DMS114 treated with DMSO at 0.1 percent for 48 hours (cell line): ENCODE measurements around the gene PPP4R1.

ENCODE experiments used
- DNase-seq: peaks from one replicate; lab custom pipeline; 2025; ENCODE audit not compliant: unreplicated experiment; lab: John Stamatoyannopoulos, UW

PPP4R1 gene

DNA sequence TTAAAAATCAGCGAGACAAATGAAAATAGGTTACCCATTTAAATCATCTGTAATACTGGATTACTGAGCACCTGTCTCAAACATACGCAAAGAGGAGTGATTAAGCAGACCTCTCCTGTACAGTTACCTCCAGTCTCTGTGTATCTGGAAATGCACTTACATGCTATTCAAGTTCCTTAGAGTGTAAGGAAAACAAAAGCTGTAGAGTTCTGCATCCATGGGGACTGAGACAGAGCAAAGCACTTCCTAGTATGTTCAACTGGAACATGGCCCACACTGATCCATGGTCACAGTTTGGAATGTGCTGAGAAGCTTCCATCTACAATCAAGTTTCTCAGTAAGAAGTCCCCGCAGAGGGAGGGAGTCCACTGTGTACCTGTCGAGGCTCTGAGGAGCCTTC, 63.9 kb downstream of the PPP4R1 start:
- no peak for DNase-seq

DNA sequence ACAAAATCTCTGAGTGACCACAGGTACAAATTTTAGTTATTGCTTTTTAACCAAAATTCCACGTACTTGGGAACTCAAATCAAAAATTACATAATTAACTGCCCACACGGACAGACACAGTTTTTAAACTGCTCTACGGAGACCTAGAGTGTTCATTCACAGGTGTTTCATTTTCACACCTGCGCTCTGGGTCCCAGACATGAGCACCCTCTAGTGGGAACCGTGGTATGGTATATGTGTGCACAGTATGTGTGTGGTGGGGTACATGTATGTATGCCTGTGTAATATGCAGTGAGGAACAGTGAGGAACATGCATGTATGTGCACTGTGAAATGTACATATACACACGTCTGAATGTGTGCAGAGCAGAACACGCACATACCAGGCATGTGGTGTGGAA, 65.0 kb downstream of the PPP4R1 start:
- no peak for DNase-seq

DNA sequence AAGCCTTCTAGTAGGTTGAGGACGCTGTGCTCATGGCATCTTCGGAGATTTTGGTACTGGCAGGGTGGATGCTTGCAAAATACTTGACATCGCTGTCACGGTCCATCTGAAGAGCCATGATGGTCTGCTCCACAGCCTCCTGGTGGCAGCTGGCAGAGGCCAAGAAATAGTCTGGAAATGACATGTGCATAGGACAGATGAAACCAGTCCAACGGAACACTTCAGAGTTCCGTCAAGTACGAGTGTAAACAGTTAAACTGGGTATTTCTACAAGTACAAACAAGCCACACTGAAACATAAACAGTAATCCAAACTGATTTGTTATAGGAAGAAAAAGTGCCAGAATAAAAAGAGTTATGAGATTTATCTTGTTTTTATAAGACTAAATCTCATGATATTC, 66.6 kb downstream of the PPP4R1 start:
- no peak for DNase-seq

DNA sequence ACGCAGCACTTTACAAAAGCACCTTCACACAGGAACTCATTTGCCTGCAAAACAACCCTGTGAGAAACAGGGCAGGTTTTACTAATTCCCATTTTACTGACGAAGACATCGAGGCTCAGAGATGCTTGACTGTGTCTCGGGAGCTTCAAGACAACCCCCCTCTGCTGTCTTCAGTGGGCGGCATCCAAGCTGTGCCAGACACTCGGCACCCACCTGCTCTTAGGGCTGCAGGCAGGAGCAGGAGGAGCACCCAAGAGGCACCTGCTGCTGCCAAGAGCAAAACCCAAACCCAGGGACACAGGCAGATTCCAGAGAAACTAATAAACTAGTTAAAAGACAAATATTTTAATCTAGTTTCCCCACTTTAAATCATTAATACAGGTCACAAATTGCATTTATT, 67.9 kb downstream of the PPP4R1 start:
- DNase-seq = no peak

DNA sequence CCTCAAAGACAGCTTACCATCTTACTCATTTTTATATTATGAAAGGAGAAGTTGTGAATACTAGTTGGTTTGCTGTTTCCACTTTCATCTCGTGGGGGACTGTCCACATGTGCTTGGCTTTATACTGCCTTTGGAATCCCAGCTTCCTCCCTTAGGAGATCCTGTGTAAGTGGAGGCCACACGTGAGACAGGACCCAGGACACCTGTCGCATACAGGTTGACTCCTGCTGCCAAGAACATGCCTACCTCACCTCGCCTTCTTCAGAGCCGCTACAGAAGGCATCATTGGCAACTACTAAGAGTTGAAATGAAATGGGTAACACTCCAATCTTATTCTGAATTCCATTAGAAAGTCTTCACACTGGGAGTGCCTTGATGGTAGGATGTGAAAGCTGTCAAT, 69.3 kb downstream of the PPP4R1 start:
- no peak for DNase-seq

DNA sequence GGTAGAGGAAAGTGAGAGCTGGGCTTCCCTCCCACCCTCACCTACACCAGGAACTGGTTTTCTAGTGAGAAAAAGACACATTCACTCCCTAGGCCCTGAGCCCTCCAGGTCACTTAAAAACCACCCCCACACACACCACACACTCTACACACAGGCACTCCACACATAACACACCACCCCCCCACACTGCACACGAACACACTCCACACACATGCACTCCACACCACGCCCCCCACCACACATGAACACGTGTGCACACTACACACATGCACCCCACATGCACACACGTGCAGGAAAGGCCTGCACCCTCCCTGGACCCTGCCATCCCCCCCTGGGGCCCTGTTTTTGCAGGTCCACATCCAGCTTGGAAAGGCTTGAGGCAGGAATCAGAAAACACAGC, 71.4 kb downstream of the PPP4R1 start:
- DNase-seq = no peak

DNA sequence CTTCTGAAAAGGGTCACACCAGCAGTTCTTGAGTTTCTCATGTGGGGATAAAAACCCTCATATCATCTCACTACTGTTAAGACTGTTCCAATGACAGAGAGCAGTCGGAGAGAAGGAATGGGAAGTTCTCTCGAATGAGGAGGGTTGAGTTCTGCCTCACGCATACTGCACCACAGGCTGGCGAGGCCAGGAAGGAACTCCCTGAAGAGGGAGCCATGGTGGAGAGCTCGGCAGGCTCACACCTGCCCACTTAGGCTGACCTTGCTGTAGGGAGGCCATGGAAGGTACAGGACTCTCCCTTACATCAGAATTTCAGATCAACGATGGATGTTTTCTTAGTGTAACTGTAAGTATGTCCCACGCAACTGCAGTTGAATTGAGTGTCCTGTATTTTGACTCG, 74.4 kb downstream of the PPP4R1 start:
- DNase-seq = no peak

DNA sequence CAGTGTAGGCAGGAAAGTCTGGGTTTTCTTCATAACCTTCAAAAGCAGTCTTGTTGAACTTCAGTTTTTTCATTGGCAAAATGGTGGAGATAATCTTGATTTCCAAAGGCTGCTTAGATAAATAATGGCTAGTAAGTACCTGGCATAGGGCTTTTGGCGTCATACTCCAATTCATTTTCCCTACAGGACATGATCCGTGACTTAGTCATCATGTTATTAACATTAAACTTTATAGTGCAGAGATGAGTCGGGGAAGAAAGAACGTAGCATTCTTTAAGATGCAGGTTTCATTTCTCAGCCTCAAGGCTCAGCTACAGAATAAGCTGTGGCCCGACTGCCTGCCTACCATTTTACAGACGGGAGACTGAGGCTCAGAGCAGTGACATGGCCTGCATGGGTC, 75.1 kb downstream of the PPP4R1 start:
- no peak for DNase-seq

DNA sequence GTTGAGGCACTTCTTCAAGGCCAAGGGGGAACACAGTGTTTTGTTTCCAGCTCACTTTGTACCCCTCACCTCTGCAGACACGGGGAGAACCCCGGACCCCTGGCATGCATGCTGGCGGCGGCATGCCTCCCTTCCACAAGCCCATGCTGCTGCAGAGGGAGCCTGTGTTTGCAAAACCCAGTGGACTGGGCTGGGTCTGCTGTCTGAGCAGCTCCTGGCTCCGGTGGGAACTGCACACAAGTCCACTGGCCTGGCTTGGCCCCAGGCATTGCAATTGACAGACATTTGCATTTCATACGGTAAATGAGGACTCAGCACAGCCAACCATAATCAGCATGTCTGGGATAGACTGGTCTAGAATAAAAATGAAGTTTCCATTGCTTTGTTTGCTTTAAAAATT, 76.7 kb downstream of the PPP4R1 start:
- DNase-seq = no peak

DNA sequence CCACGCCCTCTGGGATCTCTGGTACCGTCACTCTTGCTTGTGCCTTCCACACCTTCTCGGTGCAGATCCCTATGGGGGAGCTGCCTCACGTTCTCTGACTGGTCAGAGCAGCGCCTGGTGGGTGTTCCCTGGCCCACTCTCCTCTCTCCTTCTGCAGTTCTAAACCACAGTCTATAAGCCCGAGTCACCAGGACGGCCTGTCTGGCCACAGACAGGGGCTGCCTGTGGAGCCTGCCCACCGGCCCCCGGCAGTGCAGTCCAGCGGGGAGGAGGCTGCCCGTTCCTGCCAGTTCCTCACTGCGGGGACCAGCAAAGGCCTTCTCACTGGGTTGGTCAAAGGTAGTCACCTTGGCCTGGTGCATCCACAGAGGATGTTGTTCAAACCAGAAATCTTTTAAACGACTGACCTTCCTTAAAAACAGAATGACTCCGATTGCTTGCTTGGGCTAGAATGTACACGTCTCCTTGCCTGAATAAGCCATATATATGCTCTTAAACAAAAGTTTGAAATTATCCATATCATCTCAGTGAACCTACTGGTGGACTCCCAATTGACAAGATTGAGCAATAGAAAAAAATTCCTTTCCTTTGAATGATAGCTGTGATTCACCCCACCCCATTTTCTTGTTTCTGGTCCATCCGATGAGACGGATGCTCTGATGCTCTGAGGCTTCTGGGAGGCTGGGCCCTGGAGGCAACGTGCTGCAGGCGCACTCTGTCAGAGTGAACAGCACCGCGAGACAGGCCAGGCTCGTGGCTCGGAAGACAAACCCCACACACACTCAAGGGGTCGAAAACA, 77.8 kb downstream of the PPP4R1 start:
- DNase-seq = no peak

DNA sequence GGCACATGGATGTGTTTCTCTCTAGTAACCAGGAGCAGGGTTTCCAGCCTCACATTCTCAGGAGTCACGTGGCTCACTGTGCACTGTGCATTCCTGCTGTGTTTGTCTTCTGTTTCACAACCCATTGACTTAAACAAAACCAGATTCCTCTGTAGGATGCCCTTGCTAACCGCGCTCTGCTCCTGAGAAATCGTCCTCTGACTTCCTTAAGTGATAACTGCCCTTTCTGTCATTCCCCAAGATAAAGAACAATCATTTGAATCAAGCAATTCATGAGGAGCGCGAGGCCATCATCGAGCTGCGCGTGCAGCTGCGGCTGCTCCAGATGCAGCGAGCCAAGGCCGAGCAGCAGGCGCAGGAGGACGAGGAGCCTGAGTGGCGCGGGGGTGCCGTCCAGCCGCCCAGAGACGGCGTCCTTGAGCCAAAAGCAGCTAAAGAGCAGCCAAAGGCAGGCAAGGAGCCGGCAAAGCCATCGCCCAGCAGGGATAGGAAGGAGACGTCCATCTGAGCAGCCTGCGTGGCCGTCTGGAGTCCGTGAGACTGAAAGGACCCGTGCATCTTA, 78.8 kb downstream of the PPP4R1 start:
- no peak for DNase-seq

DNA sequence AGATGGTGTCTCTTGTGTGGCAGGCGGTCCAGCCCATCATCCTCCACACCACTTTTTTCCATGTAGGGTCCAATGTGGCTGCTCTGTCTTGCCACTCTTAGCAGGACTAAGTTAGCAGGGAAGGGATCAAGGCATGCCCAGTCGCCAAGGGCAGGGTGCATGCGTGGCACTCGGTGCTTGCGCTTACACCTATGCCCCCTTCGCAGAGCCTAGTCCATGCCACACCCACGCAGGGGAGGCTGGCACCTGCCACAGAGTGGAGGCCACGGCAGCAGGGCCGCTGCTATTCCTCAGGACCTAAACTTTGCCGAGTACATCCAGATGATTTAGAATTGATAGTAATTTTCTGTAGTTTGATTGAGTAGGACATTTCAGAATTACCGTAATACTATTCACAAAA, 79.5 kb downstream of the PPP4R1 start:
- DNase-seq = no peak

DNA sequence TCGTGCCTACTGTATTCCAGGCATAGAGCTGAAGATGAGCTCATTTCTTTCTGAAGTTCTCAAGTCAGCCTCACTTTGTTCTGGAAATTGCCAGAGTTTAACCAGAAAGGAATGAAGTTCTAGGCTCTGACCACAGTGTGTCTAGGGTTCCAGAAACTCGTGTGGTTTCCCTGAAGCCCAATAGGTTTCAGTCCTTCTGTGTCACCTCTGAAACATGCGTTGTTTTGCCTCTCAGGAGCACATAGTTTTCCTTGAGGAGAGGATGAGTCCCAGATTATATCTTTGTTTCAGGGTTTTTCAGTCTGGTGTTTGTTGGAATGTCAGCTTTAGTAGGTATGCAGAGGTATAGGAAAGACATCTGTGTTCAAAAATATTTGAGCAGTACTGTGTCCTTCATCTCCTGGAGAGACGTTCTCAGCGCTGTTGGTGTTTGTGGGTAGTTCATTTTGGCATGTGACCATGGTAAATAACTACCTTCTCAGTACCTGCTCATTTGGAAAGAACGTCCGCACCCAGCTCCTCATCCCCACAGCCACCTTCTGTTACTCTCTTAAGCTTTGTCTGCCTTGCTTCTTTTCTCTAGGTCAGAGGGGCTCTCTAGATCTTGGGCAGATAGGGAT, 82.5 kb downstream of the PPP4R1 start:
- DNase-seq = no peak

DNA sequence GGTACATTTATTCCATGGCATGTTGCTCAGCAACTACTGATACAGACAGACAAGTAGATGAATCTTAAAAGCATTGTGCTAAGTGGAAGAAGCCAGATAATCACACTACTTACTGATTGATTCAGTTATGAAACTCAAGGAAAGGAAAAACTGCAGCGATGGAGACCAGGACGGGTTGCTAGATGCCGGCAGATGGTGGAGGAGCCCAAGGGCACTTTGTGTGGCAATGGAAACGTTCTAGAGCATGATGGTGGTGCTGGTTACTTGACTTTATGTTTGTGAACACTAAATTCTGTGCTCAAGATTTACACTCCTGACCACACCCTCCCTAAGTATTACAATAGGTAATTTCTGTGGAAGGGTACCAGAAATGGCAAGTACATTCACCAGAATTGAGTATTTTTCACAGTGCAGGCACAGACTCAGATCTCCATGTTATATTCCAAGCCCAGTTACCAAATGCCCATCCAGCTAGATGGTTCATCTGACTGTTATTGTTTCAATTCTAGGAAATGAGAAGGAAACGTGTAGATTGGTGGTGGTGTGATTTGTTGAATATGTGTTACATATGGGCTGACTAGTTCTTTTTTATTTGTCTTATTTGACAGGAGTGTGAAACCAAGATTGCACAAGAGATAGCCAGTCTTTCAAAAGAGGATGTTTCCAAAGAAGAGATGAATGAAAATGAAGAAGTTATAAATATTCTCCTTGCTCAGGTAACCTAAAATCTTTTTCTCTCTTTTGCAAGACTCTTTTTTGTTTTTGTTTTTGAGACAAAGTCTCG, 83.9 kb downstream of the PPP4R1 start:
- no peak for DNase-seq

DNA sequence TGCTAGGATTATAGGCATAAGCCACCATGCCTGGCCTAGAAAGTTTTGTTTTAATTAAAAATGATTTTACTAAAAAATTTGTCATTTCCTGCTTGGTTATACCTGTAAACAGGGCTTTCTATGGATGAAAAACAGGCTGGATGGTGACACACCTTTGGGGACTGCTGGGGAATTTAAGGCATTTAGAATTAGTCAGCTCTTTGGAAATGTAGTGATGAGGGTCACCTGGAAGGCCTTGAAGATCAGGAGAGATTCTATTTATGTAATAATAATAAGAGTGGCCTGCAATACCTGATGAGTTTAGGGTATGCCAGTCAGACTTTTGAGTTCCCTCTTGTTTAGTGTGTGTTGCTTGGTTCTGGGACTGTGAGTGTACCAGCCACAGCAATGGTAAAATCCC, 87.9 kb downstream of the PPP4R1 start:
- DNase-seq = no peak

DNA sequence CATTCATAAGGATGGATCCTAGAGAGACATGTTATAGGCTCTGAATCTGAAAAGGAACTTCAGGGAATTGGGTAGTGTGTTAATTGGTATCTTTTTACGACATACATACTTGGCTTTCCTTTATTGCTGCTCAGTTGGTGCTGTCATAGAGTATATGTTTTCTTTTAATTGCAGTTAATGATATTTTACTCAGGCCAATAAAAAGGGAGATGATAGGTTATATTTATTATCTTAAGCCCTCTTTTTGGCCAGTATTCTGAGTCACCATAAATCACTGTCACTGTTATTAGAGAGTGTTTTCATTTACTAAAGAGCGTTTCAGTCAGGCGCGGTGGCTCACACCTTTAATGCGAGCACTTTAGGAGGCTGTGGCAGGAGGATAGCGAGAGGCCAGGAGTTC, 91.4 kb downstream of the PPP4R1 start:
- DNase-seq = no peak

DNA sequence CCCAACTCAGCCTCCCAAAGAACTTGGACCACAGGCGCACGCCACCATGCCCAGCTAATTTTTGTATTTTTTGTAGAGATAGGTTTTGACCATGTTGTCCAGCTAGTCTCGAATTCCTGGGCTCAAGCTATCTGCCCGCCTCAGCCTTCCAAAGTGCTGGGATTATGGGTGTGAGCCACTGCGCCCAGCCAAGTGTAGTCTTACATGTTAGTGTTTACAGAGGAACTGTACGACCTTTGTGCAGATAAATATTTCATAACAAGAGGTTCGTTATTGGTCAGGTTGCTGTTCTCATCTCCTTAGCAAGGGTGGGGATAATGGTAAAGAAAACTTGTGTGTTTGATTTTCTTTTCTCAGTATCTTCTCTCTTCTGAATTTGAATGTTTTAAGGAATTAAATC, 92.6 kb downstream of the PPP4R1 start:
- DNase-seq = no peak

DNA sequence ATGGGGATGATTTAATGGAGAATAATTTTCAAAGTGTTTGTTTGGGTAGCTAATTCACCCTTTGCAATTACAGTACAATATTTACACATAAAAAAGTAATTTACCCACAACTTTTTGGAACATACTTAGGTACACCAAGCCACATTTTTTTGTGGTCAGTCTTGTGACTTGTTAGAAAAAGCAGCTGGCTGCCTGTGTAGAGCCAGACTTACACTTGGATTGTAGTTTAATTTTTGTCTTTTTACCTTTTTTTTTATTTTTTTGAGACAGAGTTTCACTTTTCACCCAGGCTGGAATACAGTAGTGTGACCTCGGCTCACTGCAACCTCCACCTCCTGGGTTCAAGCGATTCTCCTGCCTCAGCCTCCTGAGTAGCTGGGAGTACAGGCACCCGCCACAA, 93.7 kb downstream of the PPP4R1 start:
- DNase-seq = no peak

DNA sequence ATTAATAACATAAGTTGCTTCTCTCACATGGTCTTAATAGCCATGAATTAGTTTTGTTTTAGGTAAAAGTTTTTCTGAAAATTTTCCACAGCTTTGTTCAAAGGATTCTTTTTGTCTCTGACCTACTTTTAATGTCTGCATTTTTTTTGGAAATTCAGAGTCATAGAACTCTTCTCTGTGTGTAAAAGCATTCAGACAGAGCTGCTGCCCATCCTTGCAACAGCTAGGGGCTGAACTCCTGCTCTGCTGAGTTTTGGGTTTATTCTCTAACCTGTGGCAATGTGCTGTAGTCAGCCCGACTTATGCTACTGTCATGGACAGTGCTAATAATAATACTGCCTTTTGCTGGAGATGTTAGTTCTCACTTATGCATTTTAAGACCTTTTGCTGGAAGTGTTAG, 95.0 kb downstream of the PPP4R1 start:
- DNase-seq = no peak

DNA sequence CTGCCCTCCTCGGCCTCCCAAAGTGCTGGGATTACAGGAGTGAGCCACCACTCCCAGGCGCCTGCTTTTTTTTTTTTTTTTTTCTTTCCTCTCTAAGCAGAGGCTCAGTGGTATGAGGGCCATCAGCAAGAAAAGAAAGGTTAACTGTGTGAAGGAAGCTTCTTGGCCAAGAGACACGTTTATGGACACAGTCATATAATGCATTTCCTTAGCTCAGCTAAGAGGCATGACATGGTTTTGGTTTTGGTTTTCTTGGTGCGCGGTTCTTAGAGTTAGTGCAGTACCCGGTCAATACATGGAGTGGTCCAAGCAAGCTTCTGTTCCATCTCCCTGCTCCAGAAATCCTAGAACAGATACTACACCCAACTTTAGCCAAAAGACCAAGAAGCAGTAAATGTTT, 96.5 kb downstream of the PPP4R1 start:
- DNase-seq = no peak

DNA sequence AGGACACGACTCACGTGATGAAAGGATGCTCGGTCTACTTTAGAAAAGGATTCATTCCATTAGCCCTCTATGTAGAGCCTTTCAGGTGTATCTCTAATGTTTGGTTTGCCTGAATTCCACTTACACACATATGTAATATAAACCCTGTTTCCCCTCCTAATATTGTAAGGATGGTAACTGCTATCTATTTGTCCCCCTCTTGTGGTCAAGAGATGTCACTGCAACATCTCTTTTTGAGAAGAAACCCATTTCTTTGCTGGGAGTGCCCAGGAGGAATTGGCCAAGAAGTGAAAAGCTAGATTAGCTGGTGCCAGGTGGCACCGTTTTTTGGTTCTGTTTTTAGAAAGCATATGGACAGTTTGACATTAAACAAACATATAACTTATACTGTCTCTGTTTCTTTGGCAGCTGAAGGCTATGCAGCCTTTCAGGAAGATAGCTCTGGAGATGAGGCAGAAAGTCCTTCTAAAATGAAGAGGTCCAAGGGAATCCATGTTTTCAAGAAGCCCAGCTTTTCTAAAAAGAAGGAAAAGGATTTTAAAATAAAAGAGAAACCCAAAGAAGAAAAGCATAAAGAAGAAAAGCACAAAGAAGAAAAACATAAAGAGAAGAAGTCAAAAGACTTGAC, 97.8 kb downstream of the PPP4R1 start:
- DNase-seq = peak; percentile 35
